Mononuclear cell (primary cell): ENCODE data around the gene FADD. TPM values are rescaled to one million over a fixed set of nuclear protein-coding genes. Genes with fewer than 3 reads are reported as not detected.

Source experiments
- H3K27me3 ChIP-seq: 2 replicates; pipeline ENCODE4 v1.6.0; 2011; ENCODE audit warnings: low read length, control low read depth; ENCODE audit not compliant: insufficient read depth
- H3K4me1 ChIP-seq: 2 replicates; pipeline ENCODE4 v1.5.1; 2011; ENCODE audit warnings: mild to moderate bottlenecking, low read length, control low read depth; ENCODE audit not compliant: insufficient read depth
- H3K4me3 ChIP-seq: 2 replicates; pipeline ENCODE4 v1.5.1; 2011; ENCODE audit warnings: mild to moderate bottlenecking, low read length, moderate library complexity
- H3K9me3 ChIP-seq: 2 replicates; pipeline ENCODE4 v1.5.1; 2011; ENCODE audit warnings: low read depth, mild to moderate bottlenecking, control low read depth, low read length
- total RNA-seq: library from RNA; depleted of rRNA; stranded (reverse); fragments of >200 nt; gene quantifications from one replicate; pipeline ENCODE4 v1.2.3, GENCODE V29; 2012

Gene FADD
- total RNA-seq, 1 donor, result 16.8 TPM

DNA sequence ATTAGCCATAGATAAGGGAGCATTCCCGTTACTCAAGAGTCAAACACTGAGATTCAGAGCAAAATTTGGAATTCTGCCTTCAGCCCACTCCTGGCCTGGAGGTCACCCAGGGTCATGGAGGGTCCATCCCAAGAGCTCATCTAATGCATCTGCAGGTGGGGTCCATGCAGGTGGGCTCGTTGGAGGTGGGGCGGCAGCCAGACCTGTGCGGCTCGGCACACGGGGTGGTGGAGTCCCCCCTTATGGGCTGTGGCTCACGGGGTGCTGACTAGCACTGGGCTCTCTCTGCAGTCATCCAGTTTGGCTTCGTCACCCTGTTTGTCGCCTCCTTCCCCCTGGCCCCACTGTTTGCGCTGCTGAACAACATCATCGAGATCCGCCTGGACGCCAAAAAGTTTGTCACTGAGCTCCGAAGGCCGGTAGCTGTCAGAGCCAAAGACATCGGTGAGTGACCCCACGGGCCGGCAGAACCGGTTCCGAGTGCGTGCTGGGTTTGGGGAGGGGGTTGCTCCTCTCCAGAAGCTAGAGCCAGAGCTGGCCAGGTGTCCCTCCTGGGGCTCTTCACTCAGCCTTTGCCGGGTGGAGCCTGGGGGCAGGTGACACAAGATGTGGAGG, 32.4 kb upstream of the FADD start:
- Histone ChIP-seq H3K4me3 (no peak overlapping the region), H3K27me3 (no peaks in the 10 kb centered on the region), H3K4me1 (no peaks in the 10 kb centered on the region), H3K9me3 (no peaks in the 10 kb centered on the region)

DNA sequence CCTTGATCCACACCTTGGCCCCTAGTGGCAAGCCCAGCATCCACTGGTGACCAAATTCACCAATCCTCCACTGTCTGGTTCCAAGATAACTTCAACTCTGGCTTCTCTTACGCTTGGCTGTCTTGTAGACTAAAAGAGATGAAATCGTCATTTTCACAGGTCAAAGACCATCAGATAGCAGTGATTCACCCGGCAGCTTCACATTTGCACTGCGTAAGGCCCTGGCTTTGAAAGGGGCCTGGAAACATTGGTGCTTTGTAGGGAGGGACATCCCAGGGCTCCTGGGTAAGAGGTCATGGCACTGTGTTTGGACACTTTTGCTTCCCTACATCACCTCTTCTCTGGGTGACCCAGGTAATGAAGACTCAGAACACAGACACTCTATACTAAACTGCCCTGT, 30.1 kb upstream of the FADD start:
- Histone ChIP-seq H3K4me3 (no peak overlapping the region), H3K9me3 (no peaks in the 10 kb centered on the region), H3K27me3 (no peaks in the 10 kb centered on the region), H3K4me1 (no peaks in the 10 kb centered on the region)

DNA sequence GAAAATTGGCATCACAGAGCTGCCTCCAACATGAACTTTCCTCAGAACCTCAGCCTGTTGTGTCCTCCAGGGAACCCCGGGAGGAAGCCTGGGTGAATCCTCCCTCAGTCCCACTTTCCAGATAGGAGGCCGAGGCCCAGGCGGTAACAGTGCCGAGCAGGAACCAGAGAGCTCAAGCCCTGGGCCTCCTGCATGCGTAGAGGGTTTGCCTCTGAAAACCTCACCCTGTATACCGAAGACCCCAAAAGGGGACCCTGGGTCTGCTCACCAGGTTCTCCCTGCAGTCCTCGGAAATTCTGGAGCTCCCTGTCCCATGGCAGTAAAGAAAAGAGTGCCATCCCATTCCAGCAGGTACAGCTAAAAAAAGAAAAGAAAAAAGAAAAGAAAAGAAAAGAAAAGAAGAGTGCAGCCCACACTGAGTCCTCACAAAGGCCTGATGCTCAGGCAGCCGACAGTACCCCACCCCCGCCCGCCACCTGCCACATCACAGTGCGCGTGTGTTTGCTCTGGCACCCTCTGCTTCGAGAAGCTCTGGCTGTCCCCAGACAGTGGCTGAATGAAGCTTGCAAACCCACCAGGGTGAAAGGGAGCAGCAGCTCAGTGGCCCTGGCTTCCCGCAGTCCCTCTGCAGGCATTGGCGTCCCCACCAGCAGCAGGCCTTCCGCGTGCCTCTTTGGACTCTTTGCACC, 28.4 kb upstream of the FADD start:
- H3K27me3 ChIP-seq, result no peaks in the 10 kb centered on the region
- H3K4me3 ChIP-seq, result no peak overlapping the region
- no peaks in the 10 kb centered on the region for H3K4me1 ChIP-seq
- H3K9me3 ChIP-seq, result no peaks in the 10 kb centered on the region

DNA sequence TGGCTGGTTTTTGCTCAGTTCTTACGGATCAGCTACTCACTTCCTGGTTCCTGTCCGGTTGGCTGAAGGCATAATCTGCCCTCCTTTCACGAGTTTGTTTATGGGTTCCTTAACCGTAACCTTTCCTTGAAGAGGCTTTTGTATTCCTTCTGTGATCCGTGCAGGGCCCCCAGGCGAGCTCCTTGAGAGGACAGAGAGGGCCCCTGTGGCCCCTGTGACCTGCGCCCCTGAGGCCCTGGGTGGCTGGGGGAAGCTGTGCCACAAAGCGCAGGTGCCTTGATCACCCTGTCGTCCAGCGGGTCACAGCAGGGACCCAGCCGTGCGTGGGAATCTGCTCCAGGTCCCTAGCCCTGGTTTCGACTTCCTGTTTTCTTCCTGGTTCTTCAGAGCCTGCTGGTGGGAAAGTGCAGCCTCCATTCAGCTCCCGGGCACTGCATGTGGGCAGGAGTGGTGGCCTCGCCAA, 27.8 kb upstream of the FADD start:
- H3K4me1 ChIP-seq, result no peaks in the 10 kb centered on the region

DNA sequence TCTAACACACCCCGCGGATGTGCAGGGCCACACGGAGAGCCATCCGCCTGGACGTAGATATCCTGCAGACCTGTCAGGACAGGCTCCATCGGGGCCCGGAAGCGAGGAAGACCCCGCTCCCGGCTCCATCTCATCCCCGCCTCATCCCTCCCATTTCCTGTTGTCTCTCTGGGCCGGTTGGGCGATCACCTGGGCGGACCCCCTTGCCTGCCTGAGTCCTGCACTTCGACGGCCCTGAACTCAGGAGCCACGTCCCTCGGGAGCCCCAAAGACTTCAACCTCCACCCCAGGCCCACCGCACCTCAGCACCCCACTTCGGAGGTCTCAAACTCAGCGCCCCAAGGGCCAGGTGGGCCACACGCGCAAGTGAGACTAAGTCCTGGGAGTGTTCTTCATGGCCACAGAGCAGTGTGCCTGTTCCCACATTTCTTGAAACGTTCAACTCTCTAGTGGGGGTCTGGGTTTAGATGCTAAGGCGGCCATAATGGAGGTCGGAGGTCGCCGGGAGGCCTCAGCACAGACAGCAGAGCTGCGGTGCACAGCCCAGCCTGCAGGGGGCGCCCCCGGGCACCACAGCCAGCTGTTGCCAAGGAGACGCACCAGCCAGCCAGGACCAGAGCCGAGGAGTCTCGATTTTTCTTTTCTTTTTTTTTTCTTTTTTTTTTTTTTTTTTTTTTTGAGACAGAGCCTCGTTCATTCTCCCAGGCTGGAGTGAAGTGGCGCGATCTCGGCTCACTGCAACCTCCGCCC, 26.0 kb upstream of the FADD start:
- Histone ChIP-seq H3K27me3 (no peaks in the 10 kb centered on the region), H3K4me3 (no peak overlapping the region), H3K4me1 (no peaks in the 10 kb centered on the region), H3K9me3 (no peaks in the 10 kb centered on the region)

More for the DNA sequence above, 27.8 kb upstream of the FADD start:
- Histone ChIP-seq H3K4me3 (no peak overlapping the region), H3K27me3 (no peaks in the 10 kb centered on the region), H3K9me3 (no peaks in the 10 kb centered on the region)

DNA sequence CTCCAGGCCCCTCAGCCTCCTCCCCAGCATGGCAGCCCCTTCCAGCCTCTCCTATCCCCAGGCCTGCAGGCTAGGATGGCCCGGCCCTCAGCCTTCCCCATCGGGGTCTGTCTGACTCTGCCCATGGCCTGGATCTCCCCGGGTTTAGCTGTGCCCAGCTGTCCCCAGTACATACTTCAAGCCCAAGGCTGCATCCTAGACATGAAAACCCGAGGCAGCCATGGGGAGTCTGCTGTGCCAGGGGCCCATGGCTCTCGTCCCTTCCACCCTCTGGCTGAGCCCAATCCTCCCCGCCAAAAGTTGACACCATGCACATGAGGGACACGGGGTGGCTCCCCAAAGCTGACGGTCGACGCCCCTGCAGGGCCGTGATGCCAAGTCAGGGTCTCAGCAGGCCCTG, 22.2 kb upstream of the FADD start:
- no peaks in the 10 kb centered on the region for H3K27me3 ChIP-seq
- H3K9me3 ChIP-seq, result no peaks in the 10 kb centered on the region
- H3K4me1 ChIP-seq, result no peaks in the 10 kb centered on the region
- H3K4me3 ChIP-seq, result no peak overlapping the region

DNA sequence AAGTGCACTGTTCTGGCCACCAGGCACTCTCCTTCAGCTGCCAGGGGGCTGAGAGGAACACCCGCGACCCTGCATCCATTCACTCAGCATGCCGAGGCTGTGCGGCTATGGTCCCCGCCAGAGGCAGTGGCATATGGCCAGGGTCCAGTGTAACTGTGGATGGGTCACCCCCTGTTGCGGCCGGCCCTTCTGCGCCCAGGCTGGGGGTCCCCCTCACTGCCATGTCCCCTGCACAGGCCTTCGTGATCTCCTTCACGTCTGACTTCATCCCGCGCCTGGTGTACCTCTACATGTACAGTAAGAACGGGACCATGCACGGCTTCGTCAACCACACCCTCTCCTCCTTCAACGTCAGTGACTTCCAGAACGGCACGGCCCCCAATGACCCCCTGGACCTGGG, 20.8 kb upstream of the FADD start:
- H3K4me1 ChIP-seq, result no peaks in the 10 kb centered on the region
- no peaks in the 10 kb centered on the region for H3K27me3 ChIP-seq
- H3K9me3 ChIP-seq, result no peaks in the 10 kb centered on the region
- H3K4me3 ChIP-seq, result no peak overlapping the region

DNA sequence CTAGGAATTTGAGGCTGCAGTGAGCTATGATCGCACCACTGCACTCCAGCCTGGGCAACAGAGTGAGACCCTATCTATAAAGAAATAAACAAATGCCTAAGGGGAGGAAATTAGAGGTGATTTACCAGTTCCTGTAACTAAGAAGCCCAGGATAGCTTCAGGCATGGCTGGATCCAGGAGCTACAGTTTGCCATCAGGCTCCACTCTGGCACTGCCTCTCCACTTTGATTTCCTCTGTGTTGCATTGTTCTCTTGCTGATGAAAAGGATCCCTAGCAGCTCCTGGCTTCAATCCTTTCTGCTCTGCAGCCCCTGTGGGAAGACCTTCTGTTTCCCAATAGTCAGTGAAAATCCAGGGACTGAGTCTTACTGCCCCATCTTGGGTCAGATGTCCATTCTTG, 20.1 kb upstream of the FADD start:
- Histone ChIP-seq H3K9me3 (no peaks in the 10 kb centered on the region), H3K4me1 (no peaks in the 10 kb centered on the region), H3K27me3 (no peaks in the 10 kb centered on the region), H3K4me3 (no peak overlapping the region)

DNA sequence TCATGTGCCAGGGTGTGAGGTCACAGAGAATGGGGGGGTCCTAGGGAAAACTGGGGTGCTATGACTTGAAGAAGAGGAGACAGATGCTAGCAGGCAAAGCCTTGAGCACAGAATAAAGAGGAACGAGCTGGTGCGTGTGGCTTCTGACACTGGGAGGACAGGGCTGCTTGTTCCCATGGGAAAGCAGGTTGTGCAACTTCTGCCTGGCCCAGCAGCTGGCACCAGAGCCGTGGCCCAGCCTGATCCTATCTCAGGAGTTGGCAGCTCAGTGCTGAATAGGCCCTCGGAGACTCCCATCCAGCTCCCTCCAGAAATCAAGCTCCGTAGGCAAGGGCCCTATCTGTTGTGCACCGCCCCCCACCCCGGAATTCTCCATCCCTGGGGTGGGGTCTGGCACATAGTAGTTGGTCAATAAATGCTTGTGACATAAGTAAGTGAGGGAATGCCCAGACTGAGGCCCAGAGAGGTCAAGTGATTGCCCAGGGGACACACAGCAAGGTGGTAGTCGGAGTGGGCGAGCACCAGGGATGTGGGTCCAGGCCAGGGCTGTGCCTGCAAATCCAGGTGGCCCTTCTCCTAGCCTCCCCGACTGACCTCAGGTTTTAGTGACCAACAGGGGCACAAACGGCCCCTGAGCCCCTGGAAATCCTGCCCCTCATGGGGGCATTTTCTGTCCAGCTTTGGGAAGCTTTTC, 19.5 kb upstream of the FADD start:
- Histone ChIP-seq H3K4me1 (no peaks in the 10 kb centered on the region), H3K4me3 (no peak overlapping the region), H3K27me3 (no peaks in the 10 kb centered on the region), H3K9me3 (no peaks in the 10 kb centered on the region)

DNA sequence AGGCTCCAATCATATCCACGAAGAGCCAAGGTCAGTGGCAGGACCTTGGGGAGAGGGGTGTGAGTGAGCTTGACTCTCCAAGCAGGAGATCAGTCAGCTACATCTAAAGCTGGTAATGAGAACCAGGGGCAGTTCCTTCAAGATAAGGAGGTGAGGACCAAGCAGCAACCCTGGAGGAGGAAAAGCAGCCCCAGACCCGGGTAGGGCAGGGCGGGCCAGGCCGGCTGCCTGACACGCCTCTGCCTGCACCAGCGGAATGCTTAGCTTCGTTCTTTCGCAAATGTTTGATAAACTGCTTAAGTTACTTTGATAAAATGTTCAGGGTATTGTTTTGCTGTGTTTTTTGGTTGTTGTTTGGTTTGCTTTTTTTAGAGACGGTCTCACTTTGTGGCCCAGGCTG, 18.7 kb upstream of the FADD start:
- no peaks in the 10 kb centered on the region for H3K27me3 ChIP-seq
- no peaks in the 10 kb centered on the region for H3K9me3 ChIP-seq
- H3K4me3 ChIP-seq, result no peak overlapping the region
- H3K4me1 ChIP-seq, result no peaks in the 10 kb centered on the region

DNA sequence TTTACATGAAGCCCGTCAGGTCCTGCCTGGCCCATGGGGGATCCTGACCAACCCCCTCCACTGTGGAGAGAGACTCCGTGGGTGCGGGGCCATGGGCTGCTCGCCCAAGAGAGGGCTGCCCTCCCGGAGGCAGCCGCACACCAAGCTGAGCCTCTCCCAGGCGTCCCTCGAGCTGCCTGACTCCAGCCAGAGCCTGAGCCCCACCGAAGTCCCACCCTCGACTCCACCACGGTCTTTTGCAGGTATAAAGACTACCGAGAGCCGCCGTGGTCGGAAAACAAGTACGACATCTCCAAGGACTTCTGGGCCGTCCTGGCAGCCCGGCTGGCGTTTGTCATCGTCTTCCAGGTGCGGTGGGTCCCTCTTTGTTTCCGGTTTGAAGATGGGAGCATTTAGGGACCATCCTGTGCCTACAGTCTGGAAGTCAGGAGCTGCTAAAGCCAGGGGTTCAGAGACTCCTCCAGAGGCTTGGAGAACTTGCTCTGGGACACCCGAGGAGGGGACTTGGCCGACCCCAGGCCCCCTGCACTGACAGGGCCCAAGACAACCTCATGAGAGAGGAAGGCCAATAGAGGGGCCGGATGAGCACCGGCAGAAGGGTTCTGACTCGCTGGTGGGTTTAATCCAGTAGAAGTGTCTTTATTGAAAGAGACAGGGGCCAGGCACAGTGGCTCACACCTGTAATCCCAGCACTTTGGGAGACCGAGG, 17.6 kb upstream of the FADD start:
- Histone ChIP-seq H3K4me3 (no peak overlapping the region), H3K27me3 (no peaks in the 10 kb centered on the region), H3K4me1 (no peaks in the 10 kb centered on the region), H3K9me3 (no peaks in the 10 kb centered on the region)

DNA sequence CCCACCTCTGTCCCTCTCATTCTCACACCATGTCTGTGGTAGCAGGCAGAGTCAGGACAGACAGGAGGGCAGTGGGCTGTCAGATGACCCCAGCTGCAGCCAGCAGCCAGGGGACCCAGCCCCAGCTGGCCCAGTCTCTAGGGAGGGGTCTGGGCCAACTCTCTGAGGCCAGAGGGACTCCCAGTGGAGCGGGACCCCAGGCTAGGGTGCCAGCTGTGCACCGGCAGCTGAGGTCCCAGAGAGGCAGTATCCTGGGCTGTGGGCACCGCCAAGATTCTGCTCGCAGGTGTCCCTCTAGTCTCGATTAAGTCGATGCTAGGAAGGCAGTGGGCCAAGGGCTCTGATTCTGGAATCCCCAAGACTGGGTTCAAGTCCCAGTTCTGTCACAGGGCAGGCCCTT, 16.7 kb upstream of the FADD start:
- no peak overlapping the region for H3K4me3 ChIP-seq
- no peaks in the 10 kb centered on the region for H3K9me3 ChIP-seq
- no peaks in the 10 kb centered on the region for H3K27me3 ChIP-seq
- H3K4me1 ChIP-seq, result no peaks in the 10 kb centered on the region

DNA sequence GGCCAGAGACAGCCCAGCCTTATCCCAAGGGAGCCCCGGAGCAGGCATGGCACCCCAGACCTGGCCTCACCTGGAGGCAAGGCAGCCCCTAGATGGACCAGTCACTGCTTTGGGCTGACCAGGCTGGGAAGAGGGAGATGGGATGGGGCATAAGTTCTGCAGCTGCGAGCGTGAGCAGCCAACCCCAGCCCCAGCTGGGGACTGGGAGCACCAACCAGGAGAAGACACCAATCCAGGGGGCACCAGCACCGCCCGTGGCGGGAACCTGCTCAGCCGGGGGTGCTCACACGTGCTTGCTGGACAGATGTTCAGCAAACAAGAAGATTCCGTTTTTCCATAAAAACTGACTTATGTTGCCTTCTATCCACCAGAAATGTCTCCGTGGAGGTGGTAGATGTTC, 16.2 kb upstream of the FADD start:
- no peaks in the 10 kb centered on the region for H3K27me3 ChIP-seq
- no peak overlapping the region for H3K4me3 ChIP-seq
- no peaks in the 10 kb centered on the region for H3K4me1 ChIP-seq
- no peaks in the 10 kb centered on the region for H3K9me3 ChIP-seq

DNA sequence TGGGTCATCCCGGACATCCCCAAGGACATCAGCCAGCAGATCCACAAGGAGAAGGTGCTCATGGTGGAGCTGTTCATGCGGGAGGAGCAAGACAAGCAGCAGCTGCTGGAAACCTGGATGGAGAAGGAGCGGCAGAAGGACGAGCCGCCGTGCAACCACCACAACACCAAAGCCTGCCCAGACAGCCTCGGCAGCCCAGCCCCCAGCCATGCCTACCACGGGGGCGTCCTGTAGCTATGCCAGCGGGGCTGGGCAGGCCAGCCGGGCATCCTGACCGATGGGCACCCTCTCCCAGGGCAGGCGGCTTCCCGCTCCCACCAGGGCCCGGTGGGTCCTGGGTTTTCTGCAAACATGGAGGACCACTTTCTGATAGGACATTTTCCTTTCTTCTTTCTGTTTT, 15.3 kb upstream of the FADD start:
- H3K9me3 ChIP-seq, result no peaks in the 10 kb centered on the region
- H3K27me3 ChIP-seq, result no peaks in the 10 kb centered on the region
- H3K4me3 ChIP-seq, result no peak overlapping the region
- H3K4me1 ChIP-seq, result no peaks in the 10 kb centered on the region

DNA sequence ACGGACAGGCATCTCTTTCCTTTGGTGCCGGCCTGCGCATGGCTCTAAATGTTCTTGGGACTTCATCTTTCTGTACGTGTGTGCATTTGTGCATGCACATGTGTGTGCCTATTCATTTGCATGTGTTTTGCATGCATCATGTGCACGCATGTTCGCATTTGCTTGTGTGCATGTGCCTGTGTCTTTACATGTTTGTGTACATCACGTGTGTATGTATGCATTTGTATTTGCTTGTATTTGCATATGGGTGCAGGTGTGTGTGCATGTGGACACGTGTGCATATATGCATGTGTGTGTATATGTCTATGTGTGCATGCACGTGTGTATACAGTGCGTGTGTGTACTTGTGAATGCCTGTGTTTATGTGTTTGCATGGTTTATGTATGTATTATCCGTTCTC, 13.5 kb upstream of the FADD start:
- Histone ChIP-seq H3K4me3 (no peak overlapping the region), H3K9me3 (no peaks in the 10 kb centered on the region), H3K4me1 (no peaks in the 10 kb centered on the region), H3K27me3 (no peaks in the 10 kb centered on the region)
